ENCODE results near the gene TLL2.

TLL2 gene

DNA sequence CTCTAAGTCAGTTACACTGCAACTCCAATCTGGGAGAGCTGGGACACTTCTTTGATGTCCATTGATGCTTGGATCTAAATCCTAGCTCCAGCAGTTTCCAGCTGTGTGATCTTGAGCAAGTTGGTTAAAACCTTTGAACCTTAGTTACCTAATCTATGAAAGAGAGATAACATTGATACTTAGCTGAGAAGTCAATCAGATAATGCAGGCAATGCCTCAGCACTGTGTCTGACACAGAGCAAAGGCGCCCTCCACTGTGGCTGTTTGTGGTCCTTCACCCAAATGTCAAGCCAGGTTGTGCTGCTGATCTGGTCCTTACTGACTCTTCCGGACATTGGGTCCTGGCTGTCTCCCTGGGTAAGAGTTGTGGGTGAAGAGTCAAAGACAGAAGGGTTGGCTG lies 189.3 kb downstream of the TLL2 start:
- no peak for DNase-seq (ENCODE audit: low read depth, low spot score)

GRCh38 chr10:96322275-96322674 lies 191.5 kb downstream of the TLL2 start:
- no peak for DNase-seq (ENCODE audit: low read depth, low spot score)

DNA sequence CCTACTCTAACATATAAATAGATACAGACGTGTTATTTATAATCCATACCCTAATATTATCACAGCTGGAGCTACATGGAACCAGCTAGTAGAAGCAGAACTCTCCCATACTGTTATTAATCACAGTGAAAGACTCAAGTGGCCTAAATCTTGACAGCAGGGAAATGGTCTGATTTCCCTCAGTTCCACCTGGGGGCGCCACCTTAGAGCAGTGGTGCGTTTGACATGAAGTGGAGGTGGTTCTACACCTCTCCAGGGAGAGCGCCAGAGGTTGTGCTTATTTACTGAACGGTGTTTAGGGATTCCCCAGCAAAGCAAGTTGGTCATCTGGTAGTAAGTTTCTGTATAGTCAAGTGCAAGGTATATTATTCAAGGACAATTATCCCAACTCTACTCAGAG lies 191.9 kb downstream of the TLL2 start:
- no peak for DNase-seq (ENCODE audit: low read depth, low spot score)

DNA sequence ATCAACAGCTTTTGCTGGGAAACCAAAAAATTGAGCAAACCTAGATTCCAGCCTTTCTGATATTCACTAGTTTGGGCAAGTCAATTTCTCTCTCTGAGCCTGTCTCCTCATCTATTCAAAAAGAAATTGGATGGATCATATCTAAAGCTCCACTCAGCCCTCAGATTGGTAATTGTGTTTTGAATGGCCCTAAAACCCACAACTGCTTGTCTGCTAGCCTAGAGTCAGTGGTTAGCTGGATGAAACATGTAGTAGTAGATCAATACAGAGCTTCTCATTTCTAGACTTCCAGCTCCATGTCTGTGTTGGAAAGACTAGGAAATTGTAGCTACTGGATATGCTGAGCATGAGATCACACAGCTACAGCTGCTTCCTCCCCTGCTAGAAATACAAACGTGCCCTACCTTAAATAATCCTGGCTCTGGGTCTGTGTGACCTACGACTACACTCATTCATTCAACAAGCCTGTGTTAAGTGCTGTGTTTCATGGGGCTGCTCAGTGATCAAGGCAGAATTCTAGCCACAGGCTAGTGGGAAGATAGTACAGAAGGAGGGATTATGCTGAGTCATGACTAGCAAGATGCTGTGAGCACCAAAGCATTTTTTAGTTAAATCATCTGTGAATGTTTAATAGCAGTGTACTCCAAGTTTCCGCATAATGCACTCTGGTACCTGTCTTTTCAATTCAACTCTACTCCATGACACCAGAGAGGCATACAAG lies 193.8 kb downstream of the TLL2 start:
- no peak for DNase-seq (ENCODE audit: low read depth, low spot score)

- no peak for DNase-seq (ENCODE audit: low read depth, low spot score)
Observed at GRCh38 chr10:96317067-96317833, 196.5 kb downstream of the TLL2 start.
